BE2C (cell line): Measurements from ENCODE around the gene SPOCK3.

ENCODE experiments used
- DNase-seq: peaks from one replicate; pipeline ENCODE4 v3.0.0-alpha.2; 2020
- H3K27me3 ChIP-seq: fragments of 250-450 bp; sonication (Bioruptor Pico); 2 replicates; pipeline ENCODE4 v1.5.1; 2020; ENCODE audit warnings: mild to moderate bottlenecking
- H3K36me3 ChIP-seq: fragments of 250-450 bp; sonication (Bioruptor Pico); 2 replicates; pipeline ENCODE4 v1.5.1; 2020; ENCODE audit warnings: mild to moderate bottlenecking
- H3K4me1 ChIP-seq: fragments of 250-450 bp; sonication (Bioruptor Pico); 2 replicates; pipeline ENCODE4 v1.5.1; 2020
- H3K4me3 ChIP-seq: 2 replicates; pipeline ENCODE4 v1.5.1; 2011; ENCODE audit warnings: low read depth, low read length
- H3K9me3 ChIP-seq: fragments of 250-450 bp; sonication (Bioruptor Pico); 2 replicates; pipeline ENCODE4 v1.5.1; 2020
- TF ChIP-seq, protein P1 (sequence below): IDR thresholded peaks from 2 replicates; pipeline ENCODE4 v1.5.1; 2012; ENCODE audit warnings: mild to moderate bottlenecking, low read depth, low read length

The SPOCK3 gene

GRCh38 chr4:166913926-166914325, 320.4 kb downstream of the SPOCK3 start:
- Histone ChIP-seq H3K36me3 (no peaks in the 10 kb centered on the region), H3K4me3 (no peak overlapping the region), H3K27me3 (no peaks in the 10 kb centered on the region), H3K4me1 (no peaks in the 10 kb centered on the region), H3K9me3 (no peaks in the 10 kb centered on the region)
- DNase-seq: no peak
- TF ChIP-seq, protein P1, sequence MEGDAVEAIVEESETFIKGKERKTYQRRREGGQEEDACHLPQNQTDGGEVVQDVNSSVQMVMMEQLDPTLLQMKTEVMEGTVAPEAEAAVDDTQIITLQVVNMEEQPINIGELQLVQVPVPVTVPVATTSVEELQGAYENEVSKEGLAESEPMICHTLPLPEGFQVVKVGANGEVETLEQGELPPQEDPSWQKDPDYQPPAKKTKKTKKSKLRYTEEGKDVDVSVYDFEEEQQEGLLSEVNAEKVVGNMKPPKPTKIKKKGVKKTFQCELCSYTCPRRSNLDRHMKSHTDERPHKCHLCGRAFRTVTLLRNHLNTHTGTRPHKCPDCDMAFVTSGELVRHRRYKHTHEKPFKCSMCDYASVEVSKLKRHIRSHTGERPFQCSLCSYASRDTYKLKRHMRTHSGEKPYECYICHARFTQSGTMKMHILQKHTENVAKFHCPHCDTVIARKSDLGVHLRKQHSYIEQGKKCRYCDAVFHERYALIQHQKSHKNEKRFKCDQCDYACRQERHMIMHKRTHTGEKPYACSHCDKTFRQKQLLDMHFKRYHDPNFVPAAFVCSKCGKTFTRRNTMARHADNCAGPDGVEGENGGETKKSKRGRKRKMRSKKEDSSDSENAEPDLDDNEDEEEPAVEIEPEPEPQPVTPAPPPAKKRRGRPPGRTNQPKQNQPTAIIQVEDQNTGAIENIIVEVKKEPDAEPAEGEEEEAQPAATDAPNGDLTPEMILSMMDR: no peak

- Histone ChIP-seq H3K4me3 (no peak overlapping the region), H3K9me3 (no peaks in the 10 kb centered on the region)
- no peak for DNase-seq
Observed at GRCh38 chr4:166903408-166903807, 330.9 kb downstream of the SPOCK3 start.

GRCh38 chr4:166902941-166903340, 331.4 kb downstream of the SPOCK3 start:
- H3K4me3 ChIP-seq: no peak overlapping the region
- no peak for DNase-seq
- H3K36me3 ChIP-seq: no peaks in the 10 kb centered on the region
- H3K4me1 ChIP-seq: no peaks in the 10 kb centered on the region
- no peaks in the 10 kb centered on the region for H3K9me3 ChIP-seq
- no peaks in the 10 kb centered on the region for H3K27me3 ChIP-seq
- TF ChIP-seq, protein P1: no peak

More at GRCh38 chr4:166903408-166903807, 330.9 kb downstream of the SPOCK3 start:
- Histone ChIP-seq H3K4me1 (no peaks in the 10 kb centered on the region), H3K36me3 (no peaks in the 10 kb centered on the region), H3K27me3 (no peaks in the 10 kb centered on the region)
- TF ChIP-seq, protein P1: no peak

GRCh38 chr4:166896254-166896653, 338.0 kb downstream of the SPOCK3 start:
- DNase-seq: peak; percentile 22
- Histone ChIP-seq H3K27me3 (no peaks in the 10 kb centered on the region), H3K9me3 (no peaks in the 10 kb centered on the region), H3K4me3 (no peak overlapping the region), H3K36me3 (no peaks in the 10 kb centered on the region), H3K4me1 (peaks cover 3% of the 10 kb centered on the region)
- TF ChIP-seq, protein P1: no peak

DNA sequence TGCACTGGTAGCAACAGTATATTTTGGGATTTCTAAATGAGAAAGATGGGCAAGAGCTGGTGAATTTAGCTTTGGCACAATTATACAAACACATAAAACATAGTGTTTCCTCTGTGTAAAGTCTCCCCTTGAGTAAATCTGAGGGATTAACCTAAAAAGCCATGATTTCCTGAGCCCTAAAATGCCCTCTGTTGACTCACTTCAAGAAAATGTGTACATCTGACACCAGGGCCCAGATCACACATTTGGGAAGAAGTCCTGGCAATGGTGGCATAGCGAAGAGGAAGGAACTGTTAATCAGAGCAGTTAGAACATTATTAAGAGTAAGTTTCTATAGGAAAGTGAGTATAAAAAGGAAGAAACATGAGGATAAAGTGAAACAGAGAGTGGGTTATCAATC, 338.5 kb downstream of the SPOCK3 start:
- Histone ChIP-seq H3K4me1 (peaks cover 5% of the 10 kb centered on the region), H3K9me3 (no peaks in the 10 kb centered on the region), H3K36me3 (no peaks in the 10 kb centered on the region), H3K4me3 (no peak overlapping the region), H3K27me3 (no peaks in the 10 kb centered on the region)
- no peak for DNase-seq
- TF ChIP-seq, protein P1: no peak

DNA sequence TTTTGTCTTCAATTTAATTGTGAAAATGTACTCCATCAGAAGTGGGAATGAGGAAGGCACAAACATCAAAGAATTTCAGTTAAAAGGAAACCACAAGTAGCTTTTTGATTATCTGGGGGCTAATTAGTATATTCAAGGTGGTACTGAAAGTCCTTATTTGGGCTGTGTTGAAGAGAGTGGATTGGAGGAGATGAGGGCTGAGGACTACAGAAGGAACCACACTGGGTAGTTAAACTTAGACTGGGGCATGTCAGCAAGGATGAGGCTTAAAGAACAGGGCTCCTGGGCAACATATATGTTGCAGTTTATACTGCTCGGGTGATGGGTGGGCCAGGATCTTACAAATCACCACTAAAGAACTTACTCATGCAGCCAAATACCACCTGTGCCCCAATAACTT, 346.8 kb downstream of the SPOCK3 start:
- TF ChIP-seq, protein P1: no peak
- Histone ChIP-seq H3K4me3 (no peak overlapping the region), H3K9me3 (no peaks in the 10 kb centered on the region), H3K4me1 (peaks cover 11% of the 10 kb centered on the region), H3K36me3 (no peaks in the 10 kb centered on the region; the same call in 1 of the 2 replicates), H3K27me3 (no peaks in the 10 kb centered on the region)
- DNase-seq: no peak
